Measurements from ENCODE around the gene TMEM181.

GRCh38 chr6:158565482-158566040 is 5.7 kb downstream of the TMEM181 start:
- no peak for TF ChIP-seq CTCF (IDR thresholded peaks at IDR 0.05)
- TF ChIP-seq POLR2A (IDR thresholded peaks at IDR 0.05), result no peak
